NT2/D1 (cell line): Measurements from ENCODE around the gene RAB3B.

Experiments used
- SUZ12 ChIP-seq: IDR thresholded peaks from 2 replicates; pipeline ENCODE4 v1.6.1; 2011; ENCODE audit not compliant: insufficient read length, insufficient read depth; ENCODE audit errors: extremely low read depth
- YY1 ChIP-seq: IDR thresholded peaks from 2 replicates; pipeline ENCODE4 v1.6.1; 2011; ENCODE audit not compliant: insufficient read length, insufficient read depth
- ZNF274 ChIP-seq: IDR thresholded peaks from 2 replicates; pipeline ENCODE4 v1.6.1; 2011; ENCODE audit warnings: mild to moderate bottlenecking, low read depth, low read length

- TF ChIP-seq YY1 (no peak), SUZ12 (no peak), ZNF274 (no peak)
These were observed 21.9 kb downstream of the RAB3B start for GRCh38 chr1:51968632-51969031.
